B cell (primary cell): ENCODE measurements around the gene PLIN5.

Experiments
- EZH2 ChIP-seq: IDR thresholded peaks from 2 replicates; pipeline ENCODE4 v1.6.1; 2012; ENCODE audit warnings: borderline replicate concordance, low read depth, mild to moderate bottlenecking, moderate library complexity, low read length; ENCODE audit not compliant: insufficient read depth, poor library complexity, severe bottlenecking
- TF ChIP-seq, protein P1 (sequence below): fragments of 200-600 bp; IDR thresholded peaks from one replicate; pipeline ENCODE4 v1.8.0; 2022; ENCODE audit warnings: antibody characterized with exemption, mild to moderate bottlenecking

- TF ChIP-seq, protein P1, sequence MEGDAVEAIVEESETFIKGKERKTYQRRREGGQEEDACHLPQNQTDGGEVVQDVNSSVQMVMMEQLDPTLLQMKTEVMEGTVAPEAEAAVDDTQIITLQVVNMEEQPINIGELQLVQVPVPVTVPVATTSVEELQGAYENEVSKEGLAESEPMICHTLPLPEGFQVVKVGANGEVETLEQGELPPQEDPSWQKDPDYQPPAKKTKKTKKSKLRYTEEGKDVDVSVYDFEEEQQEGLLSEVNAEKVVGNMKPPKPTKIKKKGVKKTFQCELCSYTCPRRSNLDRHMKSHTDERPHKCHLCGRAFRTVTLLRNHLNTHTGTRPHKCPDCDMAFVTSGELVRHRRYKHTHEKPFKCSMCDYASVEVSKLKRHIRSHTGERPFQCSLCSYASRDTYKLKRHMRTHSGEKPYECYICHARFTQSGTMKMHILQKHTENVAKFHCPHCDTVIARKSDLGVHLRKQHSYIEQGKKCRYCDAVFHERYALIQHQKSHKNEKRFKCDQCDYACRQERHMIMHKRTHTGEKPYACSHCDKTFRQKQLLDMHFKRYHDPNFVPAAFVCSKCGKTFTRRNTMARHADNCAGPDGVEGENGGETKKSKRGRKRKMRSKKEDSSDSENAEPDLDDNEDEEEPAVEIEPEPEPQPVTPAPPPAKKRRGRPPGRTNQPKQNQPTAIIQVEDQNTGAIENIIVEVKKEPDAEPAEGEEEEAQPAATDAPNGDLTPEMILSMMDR, result no peak
- TF ChIP-seq EZH2, result no peak
These were observed 6.2 kb downstream of the PLIN5 start for GRCh38 chr19:4528843-4529242.
